ENCODE results near the gene ZSWIM1.

ZSWIM1 gene

DNA sequence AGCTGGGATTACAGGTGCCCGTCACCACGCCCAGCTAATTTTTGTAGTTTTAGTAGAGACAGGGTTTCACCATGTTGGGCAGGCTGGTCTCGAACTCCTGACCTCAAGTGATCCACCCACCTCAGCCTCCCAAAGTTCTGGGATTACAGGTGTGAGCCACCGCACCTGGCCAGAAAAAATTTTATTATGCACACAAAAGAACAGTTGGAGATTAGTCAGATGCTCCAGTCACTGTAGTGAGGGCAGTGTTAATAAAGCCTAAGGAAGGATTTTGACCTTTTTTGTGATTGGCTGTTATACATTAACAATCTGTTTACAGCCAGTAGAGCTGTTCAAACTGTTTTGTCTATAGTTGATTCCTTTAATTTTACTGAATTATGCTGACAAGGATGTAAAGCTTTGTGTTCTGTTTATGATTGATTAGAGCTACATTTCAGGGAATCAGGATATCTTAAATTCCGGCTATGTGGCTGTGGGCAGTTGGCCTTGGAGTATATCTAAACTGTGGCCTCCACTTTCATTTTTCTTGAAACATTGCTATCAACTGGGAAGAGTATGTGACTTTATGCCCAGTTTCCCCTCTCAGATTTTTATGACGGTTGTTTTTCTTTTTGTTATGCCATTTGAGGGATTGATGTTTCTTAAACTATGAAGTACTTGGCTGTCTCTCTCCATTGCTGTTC, 13.8 kb upstream of the ZSWIM1 start:
- Histone ChIP-seq H3K27ac (replicated peaks) (no peak overlapping the region), H3K27me3 (ENCODE audit: insufficient read depth, poor library complexity, severe bottlenecking) (no peaks in the 10 kb centered on the region), H3K4me3 (replicated peaks; ENCODE audit: insufficient read depth, low read length) (no peak overlapping the region)
- no peak for DNase-seq (ENCODE audit: low read depth in 1 of 2, low spot score in 1 of 2)
- no peak for TF ChIP-seq GABPA (IDR thresholded peaks at IDR 0.05; ENCODE audit: low read depth)
- no peak for TF ChIP-seq POLR2AphosphoS5 (IDR thresholded peaks at IDR 0.05; ENCODE audit: low read depth)
- TF ChIP-seq, protein P1, sequence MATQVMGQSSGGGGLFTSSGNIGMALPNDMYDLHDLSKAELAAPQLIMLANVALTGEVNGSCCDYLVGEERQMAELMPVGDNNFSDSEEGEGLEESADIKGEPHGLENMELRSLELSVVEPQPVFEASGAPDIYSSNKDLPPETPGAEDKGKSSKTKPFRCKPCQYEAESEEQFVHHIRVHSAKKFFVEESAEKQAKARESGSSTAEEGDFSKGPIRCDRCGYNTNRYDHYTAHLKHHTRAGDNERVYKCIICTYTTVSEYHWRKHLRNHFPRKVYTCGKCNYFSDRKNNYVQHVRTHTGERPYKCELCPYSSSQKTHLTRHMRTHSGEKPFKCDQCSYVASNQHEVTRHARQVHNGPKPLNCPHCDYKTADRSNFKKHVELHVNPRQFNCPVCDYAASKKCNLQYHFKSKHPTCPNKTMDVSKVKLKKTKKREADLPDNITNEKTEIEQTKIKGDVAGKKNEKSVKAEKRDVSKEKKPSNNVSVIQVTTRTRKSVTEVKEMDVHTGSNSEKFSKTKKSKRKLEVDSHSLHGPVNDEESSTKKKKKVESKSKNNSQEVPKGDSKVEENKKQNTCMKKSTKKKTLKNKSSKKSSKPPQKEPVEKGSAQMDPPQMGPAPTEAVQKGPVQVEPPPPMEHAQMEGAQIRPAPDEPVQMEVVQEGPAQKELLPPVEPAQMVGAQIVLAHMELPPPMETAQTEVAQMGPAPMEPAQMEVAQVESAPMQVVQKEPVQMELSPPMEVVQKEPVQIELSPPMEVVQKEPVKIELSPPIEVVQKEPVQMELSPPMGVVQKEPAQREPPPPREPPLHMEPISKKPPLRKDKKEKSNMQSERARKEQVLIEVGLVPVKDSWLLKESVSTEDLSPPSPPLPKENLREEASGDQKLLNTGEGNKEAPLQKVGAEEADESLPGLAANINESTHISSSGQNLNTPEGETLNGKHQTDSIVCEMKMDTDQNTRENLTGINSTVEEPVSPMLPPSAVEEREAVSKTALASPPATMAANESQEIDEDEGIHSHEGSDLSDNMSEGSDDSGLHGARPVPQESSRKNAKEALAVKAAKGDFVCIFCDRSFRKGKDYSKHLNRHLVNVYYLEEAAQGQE (IDR thresholded peaks at IDR 0.05; ENCODE audit: insufficient replicate concordance, low read depth) = no peak
- no peak for TF ChIP-seq SPI1 (IDR thresholded peaks at IDR 0.05; ENCODE audit: borderline replicate concordance, low read depth)
- TF ChIP-seq, protein P2, sequence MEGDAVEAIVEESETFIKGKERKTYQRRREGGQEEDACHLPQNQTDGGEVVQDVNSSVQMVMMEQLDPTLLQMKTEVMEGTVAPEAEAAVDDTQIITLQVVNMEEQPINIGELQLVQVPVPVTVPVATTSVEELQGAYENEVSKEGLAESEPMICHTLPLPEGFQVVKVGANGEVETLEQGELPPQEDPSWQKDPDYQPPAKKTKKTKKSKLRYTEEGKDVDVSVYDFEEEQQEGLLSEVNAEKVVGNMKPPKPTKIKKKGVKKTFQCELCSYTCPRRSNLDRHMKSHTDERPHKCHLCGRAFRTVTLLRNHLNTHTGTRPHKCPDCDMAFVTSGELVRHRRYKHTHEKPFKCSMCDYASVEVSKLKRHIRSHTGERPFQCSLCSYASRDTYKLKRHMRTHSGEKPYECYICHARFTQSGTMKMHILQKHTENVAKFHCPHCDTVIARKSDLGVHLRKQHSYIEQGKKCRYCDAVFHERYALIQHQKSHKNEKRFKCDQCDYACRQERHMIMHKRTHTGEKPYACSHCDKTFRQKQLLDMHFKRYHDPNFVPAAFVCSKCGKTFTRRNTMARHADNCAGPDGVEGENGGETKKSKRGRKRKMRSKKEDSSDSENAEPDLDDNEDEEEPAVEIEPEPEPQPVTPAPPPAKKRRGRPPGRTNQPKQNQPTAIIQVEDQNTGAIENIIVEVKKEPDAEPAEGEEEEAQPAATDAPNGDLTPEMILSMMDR (IDR thresholded peaks at IDR 0.05; ENCODE audit: insufficient read depth, low read length) = no peak

DNA sequence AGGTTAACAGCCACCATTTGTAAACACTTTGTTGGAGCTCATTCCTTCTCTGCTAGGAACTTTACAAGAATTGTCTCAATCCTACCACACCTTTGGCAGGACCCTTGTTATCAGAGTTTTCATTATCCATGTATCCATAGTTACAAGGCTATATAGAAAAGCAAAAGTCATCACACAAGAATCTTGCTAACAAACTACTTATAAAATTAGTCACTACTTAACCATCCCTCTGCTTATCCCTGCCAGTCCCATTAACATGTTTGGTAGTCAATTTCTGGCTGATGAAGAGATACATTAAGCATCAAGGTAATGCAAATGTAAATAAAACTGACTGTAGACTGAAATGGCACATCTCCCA, 13.2 kb upstream of the ZSWIM1 start:
- no peak for DNase-seq (ENCODE audit: low read depth in 1 of 2, low spot score in 1 of 2)
- Histone ChIP-seq H3K4me3 (replicated peaks; ENCODE audit: insufficient read depth, low read length) (no peak overlapping the region), H3K27ac (replicated peaks) (no peak overlapping the region), H3K27me3 (ENCODE audit: insufficient read depth, poor library complexity, severe bottlenecking) (no peaks in the 10 kb centered on the region)
- TF ChIP-seq, protein P1 (IDR thresholded peaks at IDR 0.05; ENCODE audit: insufficient replicate concordance, low read depth) = no peak
- TF ChIP-seq GABPA (IDR thresholded peaks at IDR 0.05; ENCODE audit: low read depth) = no peak
- TF ChIP-seq, protein P2 (IDR thresholded peaks at IDR 0.05; ENCODE audit: insufficient read depth, low read length) = no peak

DNA sequence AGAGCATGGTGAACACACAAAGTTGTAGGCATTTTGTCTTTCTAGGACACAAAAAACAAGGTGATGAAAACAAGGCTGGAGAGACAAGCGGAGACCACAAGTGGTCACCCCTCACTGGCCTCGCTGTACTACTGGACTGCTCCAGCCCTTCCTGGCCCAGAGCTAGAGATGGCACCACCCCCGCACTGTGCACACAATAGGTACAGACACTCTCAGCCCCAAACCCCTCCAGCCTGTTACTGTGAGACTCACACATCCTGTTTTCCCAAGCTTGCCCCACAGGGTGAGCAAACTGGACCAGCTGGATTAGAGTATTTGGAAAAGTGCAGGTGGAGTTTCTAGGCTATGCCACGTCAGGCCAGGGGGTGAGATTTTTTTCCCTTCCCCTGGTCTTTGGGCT, 8.4 kb upstream of the ZSWIM1 start:
- TF ChIP-seq, protein P2 (IDR thresholded peaks at IDR 0.05; ENCODE audit: insufficient read depth, low read length) = no peak
- TF ChIP-seq GABPA (IDR thresholded peaks at IDR 0.05; ENCODE audit: low read depth) (no peak), SPI1 (IDR thresholded peaks at IDR 0.05; ENCODE audit: borderline replicate concordance, low read depth) (no peak), POLR2AphosphoS5 (IDR thresholded peaks at IDR 0.05; ENCODE audit: low read depth) (no peak)
- TF ChIP-seq, protein P1 (IDR thresholded peaks at IDR 0.05; ENCODE audit: insufficient replicate concordance, low read depth) = no peak
- Histone ChIP-seq H3K4me3 (replicated peaks; ENCODE audit: insufficient read depth, low read length) (no peak overlapping the region), H3K27ac (replicated peaks) (no peak overlapping the region), H3K27me3 (ENCODE audit: insufficient read depth, poor library complexity, severe bottlenecking) (no peaks in the 10 kb centered on the region)
- DNase-seq (ENCODE audit: low read depth in 1 of 2, low spot score in 1 of 2) = no peak

Measured in HL-60 (cell line).